Testis (tissue), 3 donors: ENCODE data around the gene BAZ1A. TPM values are rescaled to one million over a fixed set of nuclear protein-coding genes. Genes with fewer than 3 reads are reported as not detected.
A peak's percentile ranks its signal among the peaks of the same experiment; 100 is the strongest.

ENCODE experiments used
- DNase-seq: peaks from one replicate; pipeline ENCODE4 v3.0.0-alpha.2; 2019
- H3K27ac ChIP-seq, 2 donors: fragments of 200-600 bp; sonication (generic); one replicate each; pipeline ENCODE4 v1.5.1; 2019
- H3K27me3 ChIP-seq: fragments of 200-600 bp; sonication (generic); one replicate; pipeline ENCODE4 v1.5.1; 2019
- H3K36me3 ChIP-seq: fragments of 200-600 bp; sonication (generic); one replicate; pipeline ENCODE4 v1.5.1; 2017; ENCODE audit warnings: low read depth; ENCODE audit errors: missing control alignments
- H3K4me1 ChIP-seq: fragments of 200-600 bp; sonication (generic); one replicate; pipeline ENCODE4 v1.5.1; 2019
- H3K4me3 ChIP-seq, 2 donors: fragments of 200-600 bp; sonication (generic); one replicate each; pipeline ENCODE4 v1.5.1; 2017 to 2019
- H3K9me3 ChIP-seq: fragments of 200-600 bp; sonication (generic); one replicate; pipeline ENCODE4 v1.5.1; 2017
- CTCF ChIP-seq, 3 experiments: fragments of 450-650 bp in 2 of 3; fragments of 200-600 bp in 1 of 3; sonication (generic) in 1 of 3; IDR thresholded peaks; one replicate each; pipeline ENCODE4 v1.5.1; 2016 to 2019; ENCODE audit warnings: antibody characterized with exemption in 3 of 3, mild to moderate bottlenecking in 2 of 3, moderate library complexity in 1 of 3
- POLR2A ChIP-seq: fragments of 450-650 bp; IDR thresholded peaks from one replicate; pipeline ENCODE4 v1.6.1; 2017; ENCODE audit warnings: antibody characterized with exemption, mild to moderate bottlenecking, moderate library complexity
- WGBS, 2 donors: methylation state at CpG; one replicate each; pipeline ENCODE4 v1.1.5; 2018; 5-methylcytosine and 5-hydroxymethylcytosine counted together
- intact Hi-C: fragments of 100-400 bp; cut with DNase I; formaldehyde crosslinking; loops from one replicate; pipeline ENCODE4 v1.15.1; 2023; ENCODE audit warnings: low total_unique reads
- polyA plus RNA-seq: library from polyadenylated mRNA; stranded (reverse); fragments of 350-450 nt; fragmentation: Illumina TruSeq; extraction: RNeasy Lipid Tissue Mini Kit (QIAGEN cat#74804); gene quantifications from one replicate; pipeline ENCODE4 v1.2.3, GENCODE V29; 2014; ENCODE audit warnings: low read depth, low replicate concordance; ENCODE audit not compliant: insufficient read depth
- total RNA-seq, 2 donors: library from RNA; depleted of rRNA; stranded (reverse); fragments of >200 nt; gene quantifications; one replicate each; pipeline ENCODE4 v1.2.3, GENCODE V29; 2016

Gene BAZ1A
- total and polyA plus RNA-seq, 3 donors from 2014 or later, result 33.9 to 78.2 (median 63.1) TPM

GRCh38 chr14:34873589-34874385, 1.4 kb downstream of the BAZ1A start:
- WGBS, 2 donors, result 0 to 1% methylated on average over 23 to 54 of the region's 81 CpGs
- Histone ChIP-seq H3K4me3 (peak overlapping the region; percentile 85 to 90), H3K27me3 (no peaks in the 10 kb centered on the region), H3K4me1 (peaks cover 3% of the 10 kb centered on the region), H3K27ac (peak overlapping the region; percentile 96 to 98), H3K9me3 (no peaks in the 10 kb centered on the region), H3K36me3 (no peaks in the 10 kb centered on the region)
- TF ChIP-seq CTCF (IDR thresholded peaks at IDR 0.05), result no peak
- no peak for TF ChIP-seq POLR2A
- intact Hi-C loops, result loop anchor here (5.0 to 10.0 kb wide), 2 partner anchors 109 to 171 kb away; partner anchors contain the start of genes FAM177A1 and SRP54
- no peak for DNase-seq

- Histone ChIP-seq H3K36me3 (no peaks in the 10 kb centered on the region), H3K27ac (peak overlapping the region; percentile 96 to 98), H3K27me3 (no peaks in the 10 kb centered on the region), H3K4me1 (peaks cover 3% of the 10 kb centered on the region), H3K9me3 (no peaks in the 10 kb centered on the region), H3K4me3 (peak overlapping the region; percentile 85 to 90)
- intact Hi-C loops, result loop anchor here (5.0 to 10.0 kb wide), 2 partner anchors 109 to 172 kb away; partner anchors contain the start of genes FAM177A1 and SRP54
- WGBS, 2 donors, result 1 to 2% methylated on average over 19 of the region's 19 CpGs
- peak; percentile 89 for DNase-seq
- no peak for TF ChIP-seq CTCF (IDR thresholded peaks at IDR 0.05)
- TF ChIP-seq POLR2A, result no peak
Observed at GRCh38 chr14:34872822-34873588, 2.2 kb downstream of the BAZ1A start.

- no peaks in the 10 kb centered on the region for H3K9me3 ChIP-seq
- H3K4me1 ChIP-seq, result no peaks in the 10 kb centered on the region
- H3K27ac ChIP-seq, result no peak overlapping the region
- H3K36me3 ChIP-seq, result no peaks in the 10 kb centered on the region
- WGBS, 2 donors, result 81 to 83% methylated on average over 5 of the region's 5 CpGs
- no peaks in the 10 kb centered on the region for H3K27me3 ChIP-seq
- no peak overlapping the region for H3K4me3 ChIP-seq
- TF ChIP-seq CTCF (IDR thresholded peaks at IDR 0.05) (no peak), POLR2A (no peak)
- DNase-seq, result no peak
- intact Hi-C loops, result no loop called here
Observed at GRCh38 chr14:34867199-34867598, 8.0 kb downstream of the BAZ1A start.

GRCh38 chr14:34865889-34866574, 9.1 kb downstream of the BAZ1A start:
- Histone ChIP-seq H3K36me3 (no peaks in the 10 kb centered on the region), H3K27ac (no peak overlapping the region), H3K4me1 (no peaks in the 10 kb centered on the region), H3K4me3 (no peak overlapping the region), H3K27me3 (no peaks in the 10 kb centered on the region), H3K9me3 (no peaks in the 10 kb centered on the region)
- intact Hi-C loops, result no loop called here
- no peak for DNase-seq
- TF ChIP-seq CTCF (IDR thresholded peaks at IDR 0.05) (no peak), POLR2A (no peak)
- 93% methylated on average over 13 of the region's 13 CpGs for WGBS, 2 donors
